HepG2 (cell line): ENCODE data around the gene GATA1. TPM values are rescaled to one million over a fixed set of nuclear protein-coding genes. Genes with fewer than 3 reads are reported as not detected.

Experiments
- ATAC-seq: fragments of 200-7000 bp; cut with Tn5 transposase; 3 replicates; pipeline ENCODE4 v1.9.1; 2020; ENCODE audit warnings: mild to moderate bottlenecking, moderate library complexity
- BruUV-seq: library from RNA; stranded (reverse); fragments of 400-500 nt; replicated peaks from 2 replicates; lab custom pipeline; 2021; lab: Mats Ljungman, UMichigan
- CTCF ChIA-PET: fragments of 300-600 bp; formaldehyde crosslinking; extraction: SDS; loops from one replicate; lab custom pipeline; 2021; ENCODE audit warnings: low total read pairs, inconsistent platforms, low intra/inter-chr PET ratio; lab: Yijun Ruan, JAX
- POLR2A ChIA-PET: fragments of 350-600 bp; sonication (Branson Sonifier 250); formaldehyde crosslinking; loops from one replicate; lab custom pipeline; 2020; ENCODE audit warnings: antibody characterized with exemption, inconsistent platforms; lab: Yijun Ruan, JAX
- DNase-seq: peaks from one replicate; pipeline ENCODE4 v3.0.0-alpha.2; 2015; ENCODE audit warnings: low spot score
- FAIRE-seq: peaks from 3 replicates; lab custom pipeline; 2011; peaks lifted over from hg19 to GRCh38; lab: Jason Lieb, UNC
- H2AFZ ChIP-seq: one replicate; pipeline ENCODE4 v1.6.1; 2011; ENCODE audit warnings: low read length, inconsistent platforms
- H3K27ac ChIP-seq: fragments of 300-600 bp; 3 replicates; pipeline ENCODE4 v1.8.0; 2011; ENCODE audit warnings: mixed run types, mild to moderate bottlenecking, mixed read lengths, low read length, inconsistent platforms; ENCODE audit not compliant: insufficient read depth; ENCODE audit errors: extremely low read length
- H3K27me3 ChIP-seq, 2 experiments: fragments of 200-600 bp in 1 of 2; 2 replicates in 1 of 2; 3 replicates in 1 of 2; pipeline versions ENCODE4 v1.6.0 to v1.8.0; 2011; ENCODE audit warnings: low read length in 2 of 2, mild to moderate bottlenecking in 2 of 2, moderate library complexity in 2 of 2, inconsistent platforms in 1 of 2; ENCODE audit not compliant: insufficient read depth in 2 of 2, control insufficient read depth in 1 of 2
- H3K36me3 ChIP-seq, 2 experiments: fragments of 200-600 bp in 1 of 2; replicated peaks in 1 of 2; 2 replicates in 1 of 2; 3 replicates in 1 of 2; pipeline versions ENCODE4 v1.5.1 to v1.8.0; 2011; ENCODE audit warnings: low read length in 2 of 2, inconsistent platforms in 1 of 2; ENCODE audit not compliant: insufficient read depth in 2 of 2, control insufficient read depth in 1 of 2
- H3K4me1 ChIP-seq: 2 replicates; pipeline ENCODE4 v1.5.1; 2012; ENCODE audit warnings: low read length, inconsistent platforms; ENCODE audit not compliant: insufficient read depth
- H3K4me2 ChIP-seq: 2 replicates; pipeline ENCODE4 v1.6.0; 2011; ENCODE audit warnings: low read depth, low read length, inconsistent platforms
- H3K4me3 ChIP-seq, 3 experiments: fragments of 200-600 bp in 1 of 3; sonication (generic), shearing (Covaris generic) in 1 of 3; replicated peaks in 1 of 3; 2 replicates each; pipeline ENCODE4 v1.5.1; 2011 to 2016; ENCODE audit warnings: low read length in 3 of 3, inconsistent platforms in 2 of 3, low read depth in 2 of 3, mild to moderate bottlenecking in 2 of 3, control low read depth in 1 of 3, mixed read lengths in 1 of 3; ENCODE audit not compliant: insufficient read depth in 1 of 3
- H3K79me2 ChIP-seq: one replicate; pipeline ENCODE4 v1.6.1; 2011; ENCODE audit warnings: low read length, inconsistent platforms; ENCODE audit not compliant: insufficient read depth
- H3K9ac ChIP-seq: 2 replicates; pipeline ENCODE4 v1.6.0; 2011; ENCODE audit warnings: mild to moderate bottlenecking, low read depth, low read length, inconsistent platforms; ENCODE audit not compliant: insufficient read depth
- H3K9me3 ChIP-seq: 2 replicates; pipeline ENCODE4 v1.5.1; 2012; ENCODE audit warnings: mild to moderate bottlenecking, low read length
- H4K20me1 ChIP-seq: 2 replicates; pipeline ENCODE4 v1.6.0; 2011; ENCODE audit warnings: inconsistent platforms, mild to moderate bottlenecking, low read length, moderate library complexity; ENCODE audit not compliant: insufficient read depth
- IKZF4 ChIP-seq: sonication (generic); formaldehyde crosslinking; IDR thresholded peaks from 2 replicates; pipeline ENCODE4 v1.5.1; 2020; ENCODE audit warnings: borderline replicate concordance, mild to moderate bottlenecking, low read depth, missing genetic modification reagents; ENCODE audit errors: not compliant biosample characterization
- MBNL3 ChIP-seq: fragments of 250-450 bp; sonication (Bioruptor Pico); conservative IDR thresholded peaks from 2 replicates; pipeline ENCODE4 v1.8.0; 2022; ENCODE audit warnings: mild to moderate bottlenecking, inconsistent platforms
- RBM22 ChIP-seq: fragments of 200-400 bp; formaldehyde crosslinking; optimal IDR thresholded peaks from 2 replicates; pipeline ENCODE3; 2017; ENCODE audit warnings: mild to moderate bottlenecking, low read length, moderate library complexity
- ZNF460 ChIP-seq: sonication (generic); formaldehyde crosslinking; IDR thresholded peaks from 2 replicates; pipeline ENCODE4 v1.5.1; 2020; ENCODE audit warnings: missing genetic modification reagents, mild to moderate bottlenecking, borderline replicate concordance
- ZSCAN30 ChIP-seq: sonication (generic); formaldehyde crosslinking; IDR thresholded peaks from 2 replicates; pipeline ENCODE4 v1.5.0; 2020; ENCODE audit warnings: mild to moderate bottlenecking, missing genetic modification reagents
- ZSCAN9 ChIP-seq: IDR thresholded peaks from 2 replicates; pipeline ENCODE4 v1.6.1; 2016; ENCODE audit warnings: borderline replicate concordance
- WGBS: methylation state at CpG from one replicate; pipeline ENCODE4 v1.1.6; 2017; ENCODE audit warnings: low lambda C conversion rate; 5-methylcytosine and 5-hydroxymethylcytosine counted together
- in situ Hi-C: cut with HindIII; loops from 2 replicates; pipeline ENCODE4 v1.10.0; 2017; ENCODE audit warnings: low pct_unique_long_range_greater_than_20kb; ENCODE audit not compliant: extremely low pct_ligation_motif_present
- intact Hi-C: fragments of 100-400 bp; cut with micrococcal nuclease; formaldehyde crosslinking; loops from one replicate; pipeline ENCODE4 v1.10.0; 2022; ENCODE audit not compliant: unreplicated experiment
- polyA plus RNA-seq, 8 experiments: library from polyadenylated mRNA; depleted of rRNA in 3 of 8; stranded (reverse) in 7 of 8; unstranded in 1 of 8; fragments of >200 nt; fragmentation: Illumina TruSeq in 4 of 8; extraction: Trizol in 4 of 8; gene quantifications; 2 replicates each; pipeline versions ENCODE4 v1.2.1 to v1.2.3, GENCODE V29; 2011 to 2016; ENCODE audit warnings: low read depth in 4 of 8, missing spikeins in 1 of 8, mixed read lengths in 1 of 8; ENCODE audit not compliant: insufficient read depth in 1 of 8
- total RNA-seq, 5 experiments: library from RNA; depleted of rRNA; stranded (reverse); fragments of >200 nt; fragmentation: Illumina TruSeq; extraction: Trizol; gene quantifications; 2 replicates each; pipeline ENCODE4 v1.2.3, GENCODE V29; 2016; ENCODE audit warnings: low read depth in 1 of 5
- TF ChIP-seq, protein P1 (sequence below): sonication (generic); formaldehyde crosslinking; conservative IDR thresholded peaks from 2 replicates; pipeline ENCODE4 v1.4.0; 2020; ENCODE audit warnings: missing genetic modification reagents
- TF ChIP-seq, protein P2 (sequence below): sonication (generic); formaldehyde crosslinking; conservative IDR thresholded peaks from 2 replicates; pipeline ENCODE4 v1.8.0; 2022; ENCODE audit warnings: missing genetic modification reagents
- TF ChIP-seq, protein P3 (sequence below): IDR thresholded peaks from 2 replicates; pipeline ENCODE4 v1.6.1; 2016; ENCODE audit warnings: low read depth, borderline replicate concordance
- TF ChIP-seq, protein P4 (sequence below): sonication (generic); formaldehyde crosslinking; IDR thresholded peaks from 2 replicates; pipeline ENCODE4 v1.4.0; 2020; ENCODE audit warnings: missing genetic modification reagents

The GATA1 gene
- total and polyA plus RNA-seq, 2 of the 13 experiments (the other 11 are each of a cell fraction or from before 2014, with no cell fraction given) = 0.13 TPM; not detected in 1

DNA sequence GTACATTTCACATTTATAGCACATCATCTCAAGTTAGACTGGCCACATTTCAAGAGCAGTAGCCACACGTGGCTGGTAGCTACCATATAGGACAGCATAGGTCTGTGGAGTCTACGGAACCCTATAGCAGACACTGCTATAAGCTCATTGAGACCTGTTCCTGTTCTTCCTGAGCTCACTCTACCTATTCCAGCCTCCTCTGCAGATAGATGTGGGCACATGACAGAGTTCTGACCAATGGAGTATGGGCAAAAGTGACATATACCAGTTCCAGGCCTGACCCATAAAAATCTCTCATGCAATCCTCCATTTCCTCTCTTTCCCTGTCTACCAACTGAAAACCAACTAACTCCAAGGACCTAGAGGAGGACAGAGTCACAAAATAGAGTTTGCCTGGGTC, 11.9 kb downstream of the GATA1 start:
- no peak overlapping the region for H3K9ac ChIP-seq
- WGBS = 59% methylated on average over 2 of the region's 2 CpGs
- H3K36me3 ChIP-seq = no peaks in the 10 kb centered on the region; a peak in 1 of 5 replicates
- no peak overlapping the region for H2AFZ ChIP-seq
- H3K4me3 ChIP-seq = no peak overlapping the region
- no peak overlapping the region for H3K27ac ChIP-seq
- POLR2A ChIA-PET = no interaction called here
- H3K4me1 ChIP-seq = peaks cover 56% of the 10 kb centered on the region
- H3K27me3 ChIP-seq = no peaks in the 10 kb centered on the region; a peak in 1 of 5 replicates
- CTCF ChIA-PET = no interaction called here
- H3K79me2 ChIP-seq = no peaks in the 10 kb centered on the region
- ATAC-seq (no peak), FAIRE-seq (no peak), DNase-seq (no peak)
- no peak overlapping the region for H3K4me2 ChIP-seq
- TF ChIP-seq, protein P1, sequence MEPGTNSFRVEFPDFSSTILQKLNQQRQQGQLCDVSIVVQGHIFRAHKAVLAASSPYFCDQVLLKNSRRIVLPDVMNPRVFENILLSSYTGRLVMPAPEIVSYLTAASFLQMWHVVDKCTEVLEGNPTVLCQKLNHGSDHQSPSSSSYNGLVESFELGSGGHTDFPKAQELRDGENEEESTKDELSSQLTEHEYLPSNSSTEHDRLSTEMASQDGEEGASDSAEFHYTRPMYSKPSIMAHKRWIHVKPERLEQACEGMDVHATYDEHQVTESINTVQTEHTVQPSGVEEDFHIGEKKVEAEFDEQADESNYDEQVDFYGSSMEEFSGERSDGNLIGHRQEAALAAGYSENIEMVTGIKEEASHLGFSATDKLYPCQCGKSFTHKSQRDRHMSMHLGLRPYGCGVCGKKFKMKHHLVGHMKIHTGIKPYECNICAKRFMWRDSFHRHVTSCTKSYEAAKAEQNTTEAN (CRISPR knock-in tag) = no peak
- no peak for TF ChIP-seq ZSCAN9 (CRISPR knock-in tag)
- TF ChIP-seq, protein P2, sequence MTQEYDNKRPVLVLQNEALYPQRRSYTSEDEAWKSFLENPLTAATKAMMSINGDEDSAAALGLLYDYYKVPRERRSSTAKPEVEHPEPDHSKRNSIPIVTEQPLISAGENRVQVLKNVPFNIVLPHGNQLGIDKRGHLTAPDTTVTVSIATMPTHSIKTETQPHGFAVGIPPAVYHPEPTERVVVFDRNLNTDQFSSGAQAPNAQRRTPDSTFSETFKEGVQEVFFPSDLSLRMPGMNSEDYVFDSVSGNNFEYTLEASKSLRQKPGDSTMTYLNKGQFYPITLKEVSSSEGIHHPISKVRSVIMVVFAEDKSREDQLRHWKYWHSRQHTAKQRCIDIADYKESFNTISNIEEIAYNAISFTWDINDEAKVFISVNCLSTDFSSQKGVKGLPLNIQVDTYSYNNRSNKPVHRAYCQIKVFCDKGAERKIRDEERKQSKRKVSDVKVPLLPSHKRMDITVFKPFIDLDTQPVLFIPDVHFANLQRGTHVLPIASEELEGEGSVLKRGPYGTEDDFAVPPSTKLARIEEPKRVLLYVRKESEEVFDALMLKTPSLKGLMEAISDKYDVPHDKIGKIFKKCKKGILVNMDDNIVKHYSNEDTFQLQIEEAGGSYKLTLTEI (CRISPR knock-in tag) = no peak
- TF ChIP-seq, protein P3, sequence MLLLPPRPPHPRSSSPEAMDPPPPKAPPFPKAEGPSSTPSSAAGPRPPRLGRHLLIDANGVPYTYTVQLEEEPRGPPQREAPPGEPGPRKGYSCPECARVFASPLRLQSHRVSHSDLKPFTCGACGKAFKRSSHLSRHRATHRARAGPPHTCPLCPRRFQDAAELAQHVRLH (CRISPR knock-in tag) = no peak
- TF ChIP-seq, protein P4, sequence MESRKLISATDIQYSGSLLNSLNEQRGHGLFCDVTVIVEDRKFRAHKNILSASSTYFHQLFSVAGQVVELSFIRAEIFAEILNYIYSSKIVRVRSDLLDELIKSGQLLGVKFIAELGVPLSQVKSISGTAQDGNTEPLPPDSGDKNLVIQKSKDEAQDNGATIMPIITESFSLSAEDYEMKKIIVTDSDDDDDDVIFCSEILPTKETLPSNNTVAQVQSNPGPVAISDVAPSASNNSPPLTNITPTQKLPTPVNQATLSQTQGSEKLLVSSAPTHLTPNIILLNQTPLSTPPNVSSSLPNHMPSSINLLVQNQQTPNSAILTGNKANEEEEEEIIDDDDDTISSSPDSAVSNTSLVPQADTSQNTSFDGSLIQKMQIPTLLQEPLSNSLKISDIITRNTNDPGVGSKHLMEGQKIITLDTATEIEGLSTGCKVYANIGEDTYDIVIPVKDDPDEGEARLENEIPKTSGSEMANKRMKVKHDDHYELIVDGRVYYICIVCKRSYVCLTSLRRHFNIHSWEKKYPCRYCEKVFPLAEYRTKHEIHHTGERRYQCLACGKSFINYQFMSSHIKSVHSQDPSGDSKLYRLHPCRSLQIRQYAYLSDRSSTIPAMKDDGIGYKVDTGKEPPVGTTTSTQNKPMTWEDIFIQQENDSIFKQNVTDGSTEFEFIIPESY (CRISPR knock-in tag) = no peak
- no peak for TF ChIP-seq MBNL3 (CRISPR knock-in tag)
- no peak for TF ChIP-seq ZSCAN30 (CRISPR knock-in tag)
- no peak for TF ChIP-seq ZNF460 (CRISPR knock-in tag)
- TF ChIP-seq RBM22 = no peak
- no peak for TF ChIP-seq IKZF4 (CRISPR knock-in tag)
- intact Hi-C loops (no loop called here), in situ Hi-C loops (no loop called here)
- no peaks in the 10 kb centered on the region for H3K9me3 ChIP-seq
- H4K20me1 ChIP-seq = no peaks in the 10 kb centered on the region
- no TSS peak for BruUV-seq
